Measurements from ENCODE around the gene RASL11B. TPM values are rescaled to one million over a fixed set of nuclear protein-coding genes. Genes with fewer than 3 reads are reported as not detected.

Gene RASL11B
- total RNA-seq, 4 donors from 2014 or later: 2.4 to 9.2 (median 6.5) TPM

- no peak for DNase-seq (ENCODE audit: low spot score in 2 of 2)
- Histone ChIP-seq H3K27ac (no peak overlapping the region), H3K27me3 (no peaks in the 10 kb centered on the region), H3K4me1 (no peaks in the 10 kb centered on the region), H3K4me3 (no peak overlapping the region), H3K36me3 (peaks cover 0 to 22% (median 0%) of the 10 kb centered on the region in 3 donors), H3K9me3 (peaks cover 0 to 3% (median 0%) of the 10 kb centered on the region in 4 donors)
- no peak for TF ChIP-seq CTCF (IDR thresholded peaks at IDR 0.05)
- no peak for TF ChIP-seq EP300 (IDR thresholded peaks at IDR 0.05)
- TF ChIP-seq POLR2A (IDR thresholded peaks at IDR 0.05): no peak
- 91% methylated on average over 2 of the region's 2 CpGs for WGBS, 2 donors
These were observed 27.2 kb downstream of the RASL11B start for GRCh38 chr4:52889354-52889753.

GRCh38 chr4:52889778-52890520 is 27.8 kb downstream of the RASL11B start:
- H3K36me3 ChIP-seq: peaks cover 0 to 18% (median 0%) of the 10 kb centered on the region in 3 donors
- no peak for DNase-seq (ENCODE audit: low spot score in 2 of 2)
- WGBS, 2 donors: 62 to 65% methylated on average over 2 of the region's 2 CpGs
- no peak overlapping the region for H3K4me3 ChIP-seq
- no peaks in the 10 kb centered on the region for H3K27me3 ChIP-seq
- H3K4me1 ChIP-seq: no peaks in the 10 kb centered on the region
- H3K27ac ChIP-seq: no peak overlapping the region
- TF ChIP-seq POLR2A (IDR thresholded peaks at IDR 0.05) (no peak), EP300 (IDR thresholded peaks at IDR 0.05) (no peak), CTCF (IDR thresholded peaks at IDR 0.05) (no peak)
- peaks cover 0 to 3% (median 0%) of the 10 kb centered on the region in 4 donors for H3K9me3 ChIP-seq

GRCh38 chr4:52890521-52890791 is 28.3 kb downstream of the RASL11B start:
- WGBS, 2 donors: 88 to 100% methylated on average over 1 of the region's 1 CpG
- Histone ChIP-seq H3K9me3 (peaks cover 0 to 3% (median 0%) of the 10 kb centered on the region in 4 donors), H3K36me3 (peaks cover 0 to 16% (median 0%) of the 10 kb centered on the region in 3 donors), H3K27me3 (no peaks in the 10 kb centered on the region), H3K27ac (no peak overlapping the region), H3K4me3 (no peak overlapping the region), H3K4me1 (no peaks in the 10 kb centered on the region)
- TF ChIP-seq CTCF (IDR thresholded peaks at IDR 0.05) (no peak), EP300 (IDR thresholded peaks at IDR 0.05) (no peak), POLR2A (IDR thresholded peaks at IDR 0.05) (no peak)
- no peak for DNase-seq (ENCODE audit: low spot score in 2 of 2)

GRCh38 chr4:52891743-52892142 is 29.6 kb downstream of the RASL11B start:
- no peak overlapping the region for H3K4me3 ChIP-seq
- no peak for DNase-seq (ENCODE audit: low spot score in 2 of 2)
- no peaks in the 10 kb centered on the region for H3K27me3 ChIP-seq
- H3K4me1 ChIP-seq: no peaks in the 10 kb centered on the region
- H3K9me3 ChIP-seq: peaks cover 0 to 3% (median 0%) of the 10 kb centered on the region in 4 donors
- TF ChIP-seq EP300 (IDR thresholded peaks at IDR 0.05): no peak
- no peak for TF ChIP-seq POLR2A (IDR thresholded peaks at IDR 0.05)
- no peak for TF ChIP-seq CTCF (IDR thresholded peaks at IDR 0.05)
- H3K36me3 ChIP-seq: peaks cover 0 to 4% (median 0%) of the 10 kb centered on the region in 3 donors
- WGBS, 2 donors: 60 to 63% methylated on average over 1 of the region's 1 CpG
- no peak overlapping the region for H3K27ac ChIP-seq

GRCh38 chr4:52892880-52893279 is 30.8 kb downstream of the RASL11B start:
- no peak for DNase-seq (ENCODE audit: low spot score in 2 of 2)
- 85 to 89% methylated on average over 3 of the region's 3 CpGs for WGBS, 2 donors
- Histone ChIP-seq H3K4me1 (no peaks in the 10 kb centered on the region), H3K27ac (no peak overlapping the region), H3K27me3 (no peaks in the 10 kb centered on the region), H3K36me3 (no peaks in the 10 kb centered on the region), H3K9me3 (no peaks in the 10 kb centered on the region), H3K4me3 (no peak overlapping the region)
- TF ChIP-seq POLR2A (IDR thresholded peaks at IDR 0.05): no peak
- no peak for TF ChIP-seq CTCF (IDR thresholded peaks at IDR 0.05)
- TF ChIP-seq EP300 (IDR thresholded peaks at IDR 0.05): no peak

Data from tibial nerve (tissue), 4 donors.